ENCODE measurements around the gene AUTS2.

DNA sequence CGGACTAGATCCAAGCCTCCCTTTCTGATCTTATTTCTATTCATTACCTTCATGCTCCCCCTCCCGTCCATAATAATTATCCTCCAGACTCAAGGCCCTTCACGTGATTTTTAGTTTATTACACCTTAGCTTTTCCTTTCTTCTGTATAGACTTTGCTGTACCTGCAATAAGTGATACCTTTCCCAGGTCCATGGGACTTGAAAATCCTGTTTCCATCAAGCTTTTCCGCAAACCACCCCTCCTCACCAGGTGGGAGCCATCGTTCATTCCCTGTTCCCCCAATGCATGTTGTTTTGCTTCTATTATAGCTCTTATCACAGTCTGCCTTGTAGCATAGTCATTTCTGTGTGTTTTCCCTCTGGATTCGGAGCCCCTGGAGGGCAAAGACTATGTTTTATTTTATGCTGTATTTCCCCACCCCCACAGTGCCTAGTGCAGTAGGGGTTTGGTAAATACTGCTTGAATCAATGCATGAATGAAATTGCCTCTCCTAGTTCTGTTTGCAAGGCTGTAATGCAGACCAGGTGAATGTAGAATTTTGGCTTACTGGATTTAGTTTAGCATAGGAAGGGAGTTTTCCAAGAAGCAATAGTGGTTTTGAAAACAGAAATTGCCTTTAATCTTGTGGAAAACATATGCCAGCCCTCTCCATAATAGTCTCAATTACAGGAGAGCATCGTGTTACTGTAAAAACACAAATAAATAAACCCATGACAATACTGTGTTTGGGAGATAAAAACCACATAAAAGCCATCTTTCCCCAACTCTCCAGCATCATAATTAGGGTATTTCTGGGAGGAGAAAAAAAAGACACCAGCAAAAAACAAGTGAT lies 213.4 kb downstream of the AUTS2 start:
- TF ChIP-seq POLR2AphosphoS5 (IDR thresholded peaks at IDR 0.05; ENCODE audit: insufficient read depth in 1 of 2, low read depth in 1 of 2) (no peak), POLR2A (IDR thresholded peaks at IDR 0.05) (no peak)
- TF ChIP-seq, protein P1, sequence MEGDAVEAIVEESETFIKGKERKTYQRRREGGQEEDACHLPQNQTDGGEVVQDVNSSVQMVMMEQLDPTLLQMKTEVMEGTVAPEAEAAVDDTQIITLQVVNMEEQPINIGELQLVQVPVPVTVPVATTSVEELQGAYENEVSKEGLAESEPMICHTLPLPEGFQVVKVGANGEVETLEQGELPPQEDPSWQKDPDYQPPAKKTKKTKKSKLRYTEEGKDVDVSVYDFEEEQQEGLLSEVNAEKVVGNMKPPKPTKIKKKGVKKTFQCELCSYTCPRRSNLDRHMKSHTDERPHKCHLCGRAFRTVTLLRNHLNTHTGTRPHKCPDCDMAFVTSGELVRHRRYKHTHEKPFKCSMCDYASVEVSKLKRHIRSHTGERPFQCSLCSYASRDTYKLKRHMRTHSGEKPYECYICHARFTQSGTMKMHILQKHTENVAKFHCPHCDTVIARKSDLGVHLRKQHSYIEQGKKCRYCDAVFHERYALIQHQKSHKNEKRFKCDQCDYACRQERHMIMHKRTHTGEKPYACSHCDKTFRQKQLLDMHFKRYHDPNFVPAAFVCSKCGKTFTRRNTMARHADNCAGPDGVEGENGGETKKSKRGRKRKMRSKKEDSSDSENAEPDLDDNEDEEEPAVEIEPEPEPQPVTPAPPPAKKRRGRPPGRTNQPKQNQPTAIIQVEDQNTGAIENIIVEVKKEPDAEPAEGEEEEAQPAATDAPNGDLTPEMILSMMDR (IDR thresholded peaks at IDR 0.05), result no peak

Data from vagina (tissue), 2 donors.